ENCODE measurements around the gene TXNL4A. TPM values are rescaled to one million over a fixed set of nuclear protein-coding genes. Genes with fewer than 3 reads are reported as not detected.

Gene TXNL4A
- total and polyA plus RNA-seq, 7 donors: 81.5 to 217 (median 112) TPM

DNA sequence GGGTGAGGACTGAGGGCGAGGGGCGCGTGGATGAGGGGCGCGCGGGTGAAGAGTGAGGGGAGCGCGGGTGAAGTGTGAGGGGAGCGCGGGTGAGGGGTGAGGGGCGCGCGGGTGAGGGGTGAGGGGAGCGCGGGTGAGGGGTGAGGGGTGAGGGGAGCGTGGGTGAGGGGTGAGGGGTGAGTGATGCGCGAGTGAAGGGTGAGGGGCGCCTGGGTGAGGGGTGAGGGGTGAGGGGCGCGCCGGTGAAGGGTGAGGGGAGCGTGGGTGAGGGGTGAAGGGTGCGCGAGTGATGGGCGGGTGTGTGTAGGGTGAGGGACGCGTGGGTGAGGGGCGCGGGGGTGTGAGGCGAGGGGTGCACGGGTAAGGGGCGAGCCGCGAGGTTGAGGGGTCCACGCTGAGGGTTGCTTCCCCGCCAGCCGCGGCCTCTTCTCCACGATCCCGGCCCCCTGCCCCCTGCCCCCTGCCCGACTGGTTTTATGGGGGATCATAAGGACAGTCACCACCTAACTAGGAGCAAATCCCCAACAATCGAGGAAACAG, 35.8 kb downstream of the TXNL4A start:
- DNase-seq: peak in 1 of 2 donors; percentile 56
- Histone ChIP-seq H3K4me3 (peak overlapping the region; percentile 77), H3K27me3 (ENCODE audit: insufficient read depth in 3 of 3, low read length in 2 of 3) (no peaks in the 10 kb centered on the region), H3K9me3 (no peaks in the 10 kb centered on the region), H3K27ac (no peak overlapping the region), H3K4me1 (peaks cover 27% of the 10 kb centered on the region), H3K36me3 (ENCODE audit: insufficient read depth in 1 of 2, low read depth in 1 of 2) (peaks cover 0 to 4% of the 10 kb centered on the region in 2 donors)
- intact Hi-C loops (cut with DNase I): loop anchor here (5.0 kb wide), 1 partner anchor 35 kb away; the partner anchor contains the start of gene TXNL4A (in 2 of the 2)
- WGBS, 3 donors: 31 to 47% (median 46%) methylated on average over 30 to 43 of the region's 43 CpGs
- no peak for TF ChIP-seq CTCF (IDR thresholded peaks at IDR 0.05)
- no peak for ATAC-seq

DNA sequence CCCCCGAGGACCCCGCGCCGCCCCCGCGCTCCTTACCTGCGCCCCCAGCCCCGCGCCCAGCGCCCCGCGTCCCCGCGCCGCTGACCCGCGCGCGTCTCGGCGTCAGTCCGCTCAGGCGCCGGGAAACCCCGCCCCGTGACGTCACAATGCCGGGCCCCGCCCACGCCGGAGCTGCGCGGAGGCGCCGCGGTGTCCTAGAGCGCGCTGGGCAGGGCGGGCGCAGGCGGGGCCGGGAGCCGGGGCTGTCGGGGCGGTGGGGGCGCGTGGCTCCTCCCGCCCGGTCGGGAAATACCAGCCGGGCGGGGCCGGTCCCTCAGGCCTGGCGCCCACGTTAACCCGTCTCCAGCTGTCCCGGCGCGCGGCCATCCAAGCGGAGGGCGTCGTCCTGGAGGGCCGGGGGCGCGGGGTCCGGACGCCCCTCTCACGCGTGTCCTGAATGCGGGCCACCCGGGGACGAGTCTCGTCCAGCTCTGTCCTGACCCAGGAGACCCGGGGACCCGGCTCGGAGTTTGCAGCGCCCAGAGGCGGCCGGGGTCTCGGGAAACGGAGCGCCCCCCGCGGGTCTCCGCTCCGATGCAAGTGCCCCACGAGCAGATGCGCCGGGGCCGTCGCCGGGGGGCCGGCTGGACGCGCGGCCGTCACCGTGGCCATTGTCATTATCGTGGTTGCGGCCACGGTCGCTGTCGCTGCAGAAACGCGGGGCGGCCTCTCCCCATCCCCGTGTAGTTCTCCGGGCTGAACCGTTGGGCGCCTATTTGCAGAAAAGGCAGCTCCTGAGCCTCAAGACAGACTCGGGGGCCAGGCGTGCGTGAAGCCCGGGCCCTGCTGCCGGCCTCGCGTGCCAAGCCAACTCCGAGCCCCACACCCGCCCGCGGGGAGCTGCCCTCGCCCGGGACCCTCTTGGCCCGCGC, 36.6 kb downstream of the TXNL4A start, which contains the start of gene SLC66A2:
Gene SLC66A2, minus strand, starts transcription at position 109 of the 911 bp plus-strand sequence. CDS start 727 bp downstream, outside the sequence.
- intact Hi-C loops (cut with DNase I): loop anchor here (5.0 kb wide), 1 partner anchor 36 kb away; the partner anchor contains the start of gene TXNL4A (in 2 of the 2)
- TF ChIP-seq CTCF (IDR thresholded peaks at IDR 0.05): no peak
- peak; percentile 82 to 92 (median 84) for ATAC-seq
- Histone ChIP-seq H3K27ac (peak within 1 kb of the TSS; percentile 85), H3K27me3 (ENCODE audit: insufficient read depth in 3 of 3, low read length in 2 of 3) (no peaks in the 10 kb centered on the region), H3K4me3 (peak within 1 kb of the TSS; percentile 77), H3K9me3 (no peaks in the 10 kb centered on the region), H3K4me1 (peaks cover 33% of the 10 kb centered on the region), H3K36me3 (ENCODE audit: insufficient read depth in 1 of 2, low read depth in 1 of 2) (peaks cover 0 to 8% of the 10 kb centered on the region in 2 donors)
- WGBS, 3 donors: 0 to 2% (median 0%) methylated on average over 70 to 126 of the region's 126 CpGs
- peak; percentile 94 to 97 for DNase-seq

- peak; percentile 47 to 78 for DNase-seq
- WGBS, 3 donors: 1 to 4% (median 2%) methylated on average over 44 to 81 of the region's 81 CpGs
- peaks cover 0 to 11% of the 10 kb centered on the region in 2 donors for H3K36me3 ChIP-seq (ENCODE audit: insufficient read depth in 1 of 2, low read depth in 1 of 2)
- intact Hi-C loops (cut with DNase I): loop anchor here (5.0 kb wide), 1 partner anchor 37 kb away; the partner anchor contains the start of gene TXNL4A (in 2 of the 2)
- no peaks in the 10 kb centered on the region for H3K9me3 ChIP-seq
- peak overlapping the region; percentile 85 for H3K27ac ChIP-seq
- no peaks in the 10 kb centered on the region for H3K27me3 ChIP-seq (ENCODE audit: insufficient read depth in 3 of 3, low read length in 2 of 3)
- peak overlapping the region; percentile 77 for H3K4me3 ChIP-seq
- peak in 3 of 4 donors; percentile 10 to 31 (median 24) for ATAC-seq
- H3K4me1 ChIP-seq: peaks cover 39% of the 10 kb centered on the region
- TF ChIP-seq CTCF (IDR thresholded peaks at IDR 0.05): no peak
These were observed 37.6 kb downstream of the TXNL4A start for GRCh38 chr18:79950515-79951341.

- H3K9me3 ChIP-seq: no peaks in the 10 kb centered on the region
- 53 to 67% (median 60%) methylated on average over 12 of the region's 12 CpGs for WGBS, 3 donors
- intact Hi-C loops (cut with DNase I): loop anchor here (5.0 to 10.0 kb wide), 3 partner anchors 37 to 565 kb away; partner anchors contain the start of genes TXNL4A (in 2 of the 2) and CTDP1 (in 1 of the 2)
- H3K36me3 ChIP-seq (ENCODE audit: insufficient read depth in 1 of 2, low read depth in 1 of 2): peaks cover 0 to 11% of the 10 kb centered on the region in 2 donors
- peak overlapping the region; percentile 77 for H3K4me3 ChIP-seq
- H3K4me1 ChIP-seq: peaks cover 48% of the 10 kb centered on the region
- DNase-seq (peak in 1 of 2 donors; percentile 68), ATAC-seq (no peak)
- H3K27me3 ChIP-seq (ENCODE audit: insufficient read depth in 3 of 3, low read length in 2 of 3): no peaks in the 10 kb centered on the region
- no peak for TF ChIP-seq CTCF (IDR thresholded peaks at IDR 0.05)
- H3K27ac ChIP-seq: peak overlapping the region; percentile 85
These were observed 38.5 kb downstream of the TXNL4A start for GRCh38 chr18:79949697-79950487.

All from psoas muscle (tissue), 8 donors.